NCI-H748 treated with DMSO at 0.1 percent for 48 hours (cell line): ENCODE data around the gene SLC7A6OS.

Experiments
- DNase-seq: peaks from one replicate; lab custom pipeline; 2025; lab: John Stamatoyannopoulos, UW

Gene SLC7A6OS

DNA sequence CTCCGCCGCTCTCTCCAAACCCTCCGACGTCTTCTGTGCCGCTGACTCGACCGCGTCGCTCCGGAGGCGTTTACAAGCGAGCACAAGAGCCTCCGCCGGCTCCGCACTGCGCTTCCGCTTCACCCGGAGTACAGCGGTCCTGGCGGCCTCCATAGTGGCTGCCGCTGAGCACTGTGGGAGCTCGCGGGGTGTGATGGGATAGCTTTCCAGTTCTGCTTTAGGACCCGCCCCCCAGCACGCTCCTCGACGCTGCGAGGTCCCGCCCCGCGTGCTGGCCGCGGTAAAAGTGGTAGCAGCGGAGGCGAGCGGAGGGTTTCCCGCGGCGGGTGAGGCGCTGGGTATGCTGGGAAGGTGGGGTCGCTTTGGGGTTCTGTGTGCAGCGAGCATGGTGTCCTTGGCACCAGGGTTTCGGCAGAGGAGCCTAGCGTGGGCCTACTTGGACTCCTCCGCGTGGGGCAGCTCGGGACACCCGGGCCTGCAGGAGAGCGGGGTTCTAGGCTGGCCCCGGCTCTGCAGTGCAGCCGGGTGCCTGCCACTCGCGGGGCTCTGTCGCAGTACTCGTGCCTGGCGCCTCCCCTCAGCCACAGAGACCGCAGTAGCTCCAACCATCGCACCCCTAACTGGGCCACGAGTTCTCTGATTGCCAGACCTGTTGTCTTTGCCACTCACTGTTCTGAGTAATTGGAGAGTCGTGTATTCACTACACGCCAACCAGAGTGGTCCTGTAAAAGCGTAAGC is at the start of gene SLC7A6OS, which contains the start of gene PRMT7:
TSS of gene SLC7A6OS (minus strand) at position 173 of the 738 bp plus-strand sequence. CDS start at position 153, 20 bp downstream.
TSS of gene PRMT7 (plus strand) at position 246 of the 738 bp plus-strand sequence. CDS start 4,961 bp downstream, outside the sequence.
- DNase-seq: peak; percentile 73

- no peak for DNase-seq
Measured at GRCh38 chr16:68359398-68360191, 48.8 kb upstream of the SLC7A6OS start.

DNA sequence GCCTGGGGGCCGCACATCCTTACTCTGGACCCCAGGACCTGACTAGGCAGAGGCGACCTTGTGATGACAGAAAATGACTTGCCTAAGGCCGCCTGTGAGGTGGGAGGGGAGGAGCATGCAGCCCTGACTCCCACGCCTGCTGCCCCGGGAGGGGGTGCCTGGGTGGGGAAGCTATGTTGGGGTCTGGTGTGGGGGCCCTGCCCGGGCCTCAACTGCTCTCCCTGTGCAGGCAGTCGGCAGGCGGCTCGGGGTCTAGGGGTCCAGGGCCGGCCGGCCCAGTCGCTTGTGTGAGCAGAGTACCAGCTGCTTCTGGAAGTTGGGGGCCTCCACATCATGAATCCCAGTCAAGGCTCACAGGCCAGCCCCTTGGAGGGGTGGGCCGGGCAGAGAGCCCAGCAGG is 48.2 kb upstream of the SLC7A6OS start:
- DNase-seq: no peak

DNA sequence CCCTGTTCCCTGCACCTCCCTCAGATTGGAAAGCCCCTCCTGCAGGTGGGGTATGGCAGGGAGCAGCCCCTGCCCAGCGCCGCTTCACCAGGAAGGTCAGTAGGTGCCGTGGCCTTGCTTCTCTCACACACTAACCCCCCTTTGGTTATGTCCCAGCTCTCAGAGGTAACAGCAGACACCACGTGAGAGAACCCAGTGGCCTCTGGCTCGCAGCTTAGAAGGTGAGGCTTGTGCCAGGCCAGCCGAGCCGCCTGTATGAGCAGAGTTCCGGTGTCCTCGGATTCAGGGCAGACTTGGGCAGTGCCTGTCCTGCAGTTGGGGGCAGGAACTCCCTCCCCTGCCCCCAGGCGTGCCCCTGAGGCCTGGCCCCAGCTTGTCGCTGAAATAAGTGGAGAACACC is 47.2 kb upstream of the SLC7A6OS start:
- DNase-seq: no peak

DNA sequence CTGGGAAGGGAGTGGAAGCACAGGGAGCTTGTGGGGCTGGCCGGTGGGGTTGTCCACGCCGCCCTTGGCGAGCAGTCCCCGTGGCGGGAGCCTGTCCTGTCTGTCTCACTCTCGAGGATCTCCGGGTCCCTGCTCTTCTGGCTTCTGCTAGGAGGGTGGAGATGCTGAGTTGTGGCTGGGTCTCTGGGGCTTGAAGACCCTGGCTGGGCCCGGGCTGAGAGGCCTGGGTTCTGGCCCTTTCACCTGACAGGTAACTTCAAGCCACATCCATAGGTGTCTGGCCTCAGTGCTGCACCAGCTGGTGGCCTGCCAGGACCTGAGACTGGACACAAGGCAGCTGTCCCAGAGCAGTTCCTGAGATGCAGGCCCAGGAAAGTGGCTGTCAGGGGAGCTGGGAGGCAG is 46.8 kb upstream of the SLC7A6OS start:
- DNase-seq: no peak

DNA sequence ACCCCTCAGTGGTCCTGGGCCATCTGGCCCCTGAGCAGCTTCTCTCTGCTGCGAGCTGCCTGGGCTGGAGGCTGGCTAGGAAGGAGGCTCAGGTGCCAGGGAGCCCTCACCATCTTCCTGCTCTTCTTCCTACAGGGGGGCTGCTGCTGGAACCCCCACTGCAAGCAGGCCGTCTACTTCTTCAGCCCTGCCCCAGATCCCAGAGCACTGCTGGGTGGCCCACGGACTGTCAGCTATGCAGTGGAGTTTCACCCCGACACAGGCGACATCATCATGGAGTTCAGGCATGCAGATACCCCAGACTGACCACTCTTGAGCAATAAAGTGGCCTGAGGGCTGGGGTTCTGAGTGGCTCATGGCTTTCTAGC is 46.2 kb upstream of the SLC7A6OS start:
- DNase-seq: no peak

- DNase-seq: no peak
Measured at GRCh38 chr16:68356249-68356918, 45.6 kb upstream of the SLC7A6OS start.

- DNase-seq: no peak
Measured at GRCh38 chr16:68355447-68356248, 44.9 kb upstream of the SLC7A6OS start.

DNA sequence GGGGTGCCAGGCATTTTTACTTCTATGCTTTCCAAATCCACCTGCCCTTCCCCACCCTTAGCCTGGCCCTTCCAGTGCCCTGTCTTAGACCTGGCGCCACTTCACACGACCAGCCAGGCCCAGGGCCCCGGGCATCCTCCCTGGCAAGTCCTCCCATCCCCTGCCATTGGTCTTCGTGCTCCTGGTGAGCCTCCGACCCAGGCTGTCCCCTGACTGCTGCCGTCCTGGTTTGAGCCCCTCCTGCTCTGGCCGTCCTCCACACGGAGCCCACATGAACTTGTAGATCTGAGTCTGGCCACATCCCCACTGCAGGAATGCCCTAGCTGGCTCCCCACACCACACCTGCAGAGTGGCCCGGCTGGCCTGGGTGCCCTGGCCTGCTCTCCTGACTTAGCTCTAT is 44.1 kb upstream of the SLC7A6OS start:
- DNase-seq: no peak

GRCh38 chr16:68353366-68353765 is 42.6 kb upstream of the SLC7A6OS start:
- no peak for DNase-seq

DNA sequence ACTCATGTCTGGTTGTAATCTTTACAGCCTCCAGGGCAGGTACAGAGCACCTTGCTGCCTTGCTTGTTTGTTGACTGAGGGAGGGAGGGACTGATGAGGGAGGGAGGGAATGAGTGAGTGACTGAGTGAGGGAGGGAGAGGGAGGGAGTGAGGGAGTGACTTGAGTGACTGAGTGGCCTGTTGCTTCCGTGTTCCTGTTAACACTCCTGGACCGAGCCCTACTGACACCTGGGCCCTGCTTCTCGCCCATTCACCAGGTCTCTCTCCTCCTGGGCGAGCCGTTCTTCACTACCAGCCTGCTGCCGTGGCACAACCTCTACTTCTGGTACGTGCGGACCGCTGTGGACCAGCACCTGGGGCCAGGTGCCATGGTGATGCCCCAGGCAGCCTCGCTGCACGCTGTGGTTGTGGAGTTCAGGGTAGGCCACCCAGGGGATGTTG is 41.3 kb upstream of the SLC7A6OS start:
- DNase-seq: no peak

DNA sequence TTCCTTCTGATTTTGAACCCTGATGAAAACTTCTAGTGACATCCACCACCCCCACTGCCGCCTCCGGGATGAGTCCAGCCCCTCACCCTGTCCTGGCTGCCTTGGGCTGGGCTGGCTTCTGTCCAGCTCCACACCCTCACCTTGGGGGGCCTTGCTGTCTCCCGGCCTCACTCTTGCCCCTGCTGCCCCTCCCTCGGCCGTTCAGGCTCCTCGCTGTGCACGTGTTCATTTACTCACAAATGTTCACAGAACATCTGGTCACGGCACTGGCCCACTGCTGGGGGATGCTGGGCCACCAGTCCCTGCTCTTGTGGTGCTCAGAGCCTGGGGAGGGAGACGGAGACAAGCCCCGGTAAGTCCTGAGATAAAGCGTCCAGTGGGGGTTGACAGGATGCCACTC is 40.7 kb upstream of the SLC7A6OS start:
- no peak for DNase-seq

DNA sequence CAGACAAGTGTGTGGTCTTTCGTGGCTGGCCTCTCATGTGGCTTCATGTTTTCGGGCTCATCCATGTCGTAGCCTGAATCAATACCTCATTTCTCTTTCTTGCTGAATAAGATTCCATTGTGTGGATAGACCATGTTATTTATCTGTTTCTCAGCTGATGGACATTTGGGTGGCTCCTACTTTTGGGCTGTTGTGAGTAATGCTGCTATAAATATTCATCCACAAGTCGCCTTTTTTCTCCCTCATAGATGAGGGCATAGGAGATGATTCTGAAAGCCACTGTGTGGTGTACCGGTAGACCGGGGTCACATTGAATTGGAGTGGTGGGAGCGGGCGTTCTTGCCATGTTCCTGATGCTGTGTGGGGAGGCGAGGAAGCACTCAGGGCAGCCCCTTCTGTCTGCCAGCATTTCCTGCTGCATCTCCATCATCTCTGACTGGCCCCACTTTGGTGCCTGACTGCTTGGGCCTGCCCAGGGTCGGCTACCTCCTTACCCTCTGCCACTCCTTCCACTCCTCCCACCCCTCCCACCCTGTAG is 40.1 kb upstream of the SLC7A6OS start:
- no peak for DNase-seq

DNA sequence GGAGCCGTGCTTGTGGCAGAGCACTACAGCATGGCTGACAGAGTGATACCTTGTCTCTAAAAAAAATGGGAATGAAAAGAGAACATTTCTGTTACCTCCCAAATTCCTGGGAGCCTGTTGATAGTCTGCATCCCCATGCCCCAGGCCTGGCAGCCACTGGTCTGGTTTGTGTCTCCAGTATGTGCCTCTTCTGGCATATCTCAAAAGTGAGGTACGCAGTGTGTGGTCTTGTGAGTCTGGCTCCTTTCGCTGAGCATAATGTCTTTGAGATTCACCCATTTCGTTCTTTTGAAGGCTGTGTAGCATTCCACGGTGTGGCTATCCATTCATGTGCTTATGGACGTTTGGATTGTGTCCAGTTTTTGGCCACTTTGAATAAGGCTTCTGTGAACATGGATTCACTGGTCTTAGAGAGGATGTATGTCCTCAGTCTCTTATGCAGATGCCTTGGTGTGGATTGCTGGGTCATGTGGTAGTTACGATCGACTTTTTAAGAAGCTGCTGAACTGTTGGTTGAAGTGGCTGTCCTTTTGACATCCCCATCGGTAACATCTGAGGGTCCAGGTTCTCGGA is 39.2 kb upstream of the SLC7A6OS start:
- no peak for DNase-seq

- no peak for DNase-seq
Measured at GRCh38 chr16:68348639-68349445, 38.1 kb upstream of the SLC7A6OS start.

GRCh38 chr16:68347605-68348004 is 36.9 kb upstream of the SLC7A6OS start:
- DNase-seq: no peak

DNA sequence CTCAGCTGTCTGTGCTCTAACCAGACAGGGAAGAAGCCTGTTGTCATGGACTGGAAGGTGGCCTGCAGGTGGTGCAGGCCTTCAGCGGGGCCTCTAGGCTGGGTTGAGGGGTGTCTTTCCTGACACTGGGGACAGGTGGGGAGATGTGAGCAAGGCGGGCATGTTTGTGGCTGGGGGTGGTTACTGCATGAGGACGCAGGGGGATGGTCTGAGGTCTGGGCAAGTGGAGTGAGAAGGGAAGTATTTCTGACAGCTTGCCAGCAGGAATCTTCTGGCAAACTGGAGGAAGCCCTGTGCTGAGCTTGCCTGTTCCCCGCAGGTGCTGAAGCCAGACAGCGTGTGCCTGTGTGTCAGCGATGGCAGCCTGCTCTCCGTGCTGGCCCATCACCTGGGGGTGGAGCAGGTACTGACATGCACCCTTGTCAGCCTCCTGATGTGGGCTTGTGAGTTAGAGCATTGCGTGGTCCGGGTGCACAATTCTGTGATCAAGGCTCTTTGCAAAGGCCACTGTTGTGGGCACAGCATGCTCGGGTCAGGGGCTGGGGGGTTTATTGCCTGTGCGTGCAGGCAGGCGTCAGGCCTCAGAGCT is 36.2 kb upstream of the SLC7A6OS start:
- no peak for DNase-seq

DNA sequence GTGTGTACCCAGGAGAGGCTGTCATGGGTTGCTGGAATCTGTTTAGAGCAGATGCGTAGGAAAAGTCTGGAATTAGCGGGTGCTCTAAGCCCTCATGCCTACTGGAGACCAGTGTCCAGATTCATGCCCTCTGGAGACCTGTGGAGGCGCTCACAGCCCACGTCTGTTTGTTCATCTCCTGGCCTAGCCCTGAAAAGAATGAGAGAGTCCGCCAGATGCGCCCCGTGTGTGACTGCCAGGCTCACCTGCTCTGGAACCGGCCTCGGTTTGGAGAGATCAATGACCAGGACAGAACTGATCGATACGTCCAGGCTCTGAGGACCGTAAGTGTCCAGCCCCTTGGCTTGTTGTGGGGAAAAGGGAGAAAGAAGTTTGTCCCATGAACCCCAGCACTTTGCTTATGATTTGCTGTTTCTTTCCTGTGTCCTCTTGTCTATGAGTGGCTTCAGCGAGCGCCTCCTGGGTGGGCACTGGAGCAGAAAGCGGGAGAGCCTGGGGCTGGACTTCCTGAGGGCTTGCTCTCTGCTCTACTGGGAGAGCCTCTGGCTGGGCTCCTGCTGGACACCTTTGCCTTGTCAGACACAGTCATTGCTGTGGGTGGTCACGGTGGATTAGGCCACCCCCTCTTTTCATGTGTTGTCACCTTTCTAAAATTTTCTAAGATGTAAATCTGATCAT is 35.4 kb upstream of the SLC7A6OS start:
- no peak for DNase-seq

- DNase-seq: no peak
Measured at GRCh38 chr16:68345351-68345810, 34.6 kb upstream of the SLC7A6OS start.
